ENCODE measurements around the gene SGK1. TPM values are rescaled to one million over a fixed set of nuclear protein-coding genes. Genes with fewer than 3 reads are reported as not detected.

The SGK1 gene
- polyA plus RNA-seq, 1 donor (not counting 4 experiments of a cell fraction or from before 2014, with no cell fraction given): 156 TPM

GRCh38 chr6:134178161-134179044 is 139.5 kb downstream of the SGK1 start:
- Histone ChIP-seq H3K9me3 (ENCODE audit: control insufficient read depth, low read depth, low read length) (no peaks in the 10 kb centered on the region), H3K36me3 (ENCODE audit: control insufficient read depth in 2 of 2, extremely low read depth in 1 of 2, insufficient read depth in 2 of 2, low read length in 2 of 2) (peaks cover 0 to 5% of the 10 kb centered on the region in 2 experiments), H3K4me1 (ENCODE audit: control insufficient read depth, extremely low read depth, insufficient read depth, low read length) (peaks cover 15% of the 10 kb centered on the region), H3K9me1 (ENCODE audit: control insufficient read depth, extremely low read depth, insufficient read depth, low read length) (no peaks in the 10 kb centered on the region), H3K4me3 (ENCODE audit: control insufficient read depth in 2 of 3, extremely low read depth in 1 of 3, insufficient read depth in 2 of 3, low read depth in 1 of 3, low read length in 3 of 3) (peak overlapping the region; percentile 25 to 66 (median 49)), H3K27me3 (ENCODE audit: control insufficient read depth, extremely low read depth, insufficient read depth, low read length) (no peaks in the 10 kb centered on the region), H4K20me1 (ENCODE audit: control insufficient read depth, extremely low read depth, insufficient read depth, low read length) (peaks cover 1% of the 10 kb centered on the region), H3K4me2 (ENCODE audit: control insufficient read depth, extremely low read depth, insufficient read depth, low read depth, low read length) (peak overlapping the region; percentile 71), H2AFZ (ENCODE audit: control insufficient read depth, low read length) (peak overlapping the region; percentile 92), H3K79me2 (ENCODE audit: control insufficient read depth, insufficient read depth, low read length) (peaks cover 11% of the 10 kb centered on the region), H3K9ac (ENCODE audit: control insufficient read depth, extremely low read depth, insufficient read depth, low read length) (peak overlapping the region; percentile 64), H3K27ac (ENCODE audit: control insufficient read depth, insufficient read depth, low read length) (peak overlapping the region; percentile 59)
- dilution Hi-C loops (cut with MboI; ENCODE audit: extremely low pct_ligation_motif_present, low sequenced_read_pairs): no loop called here
- TF ChIP-seq CTCF (optimal IDR thresholded peaks at IDR 0.05 in 1 of 3, IDR thresholded peaks at IDR 0.05 in 1 of 3, conservative IDR thresholded peaks at IDR 0.05 in 1 of 3; ENCODE audit: extremely low read depth in 1 of 3, insufficient read depth in 2 of 3, low read length in 3 of 3) (peak; percentile 84 to 89 (median 85)), EZH2 (IDR thresholded peaks at IDR 0.05; ENCODE audit: low read length) (no peak)
- FAIRE-seq (peak; percentile 84), DNase-seq (ENCODE audit: low read depth, low spot score) (no peak)

- peaks cover 17% of the 10 kb centered on the region for H3K4me1 ChIP-seq (ENCODE audit: control insufficient read depth, extremely low read depth, insufficient read depth, low read length)
- TF ChIP-seq EZH2 (IDR thresholded peaks at IDR 0.05; ENCODE audit: low read length): no peak
- dilution Hi-C loops (cut with MboI; ENCODE audit: extremely low pct_ligation_motif_present, low sequenced_read_pairs): no loop called here
- peak overlapping the region; percentile 64 for H3K9ac ChIP-seq (ENCODE audit: control insufficient read depth, extremely low read depth, insufficient read depth, low read length)
- FAIRE-seq (no peak), DNase-seq (ENCODE audit: low read depth, low spot score) (no peak)
- H3K9me3 ChIP-seq (ENCODE audit: control insufficient read depth, low read depth, low read length): no peaks in the 10 kb centered on the region
- H2AFZ ChIP-seq (ENCODE audit: control insufficient read depth, low read length): peak overlapping the region; percentile 92
- peaks cover 18% of the 10 kb centered on the region for H3K79me2 ChIP-seq (ENCODE audit: control insufficient read depth, insufficient read depth, low read length)
- peaks cover 2 to 11% of the 10 kb centered on the region in 2 experiments for H3K36me3 ChIP-seq (ENCODE audit: control insufficient read depth in 2 of 2, extremely low read depth in 1 of 2, insufficient read depth in 2 of 2, low read length in 2 of 2)
- H3K4me2 ChIP-seq (ENCODE audit: control insufficient read depth, extremely low read depth, insufficient read depth, low read depth, low read length): peak overlapping the region; percentile 71
- H3K9me1 ChIP-seq (ENCODE audit: control insufficient read depth, extremely low read depth, insufficient read depth, low read length): no peaks in the 10 kb centered on the region
- H3K27ac ChIP-seq (ENCODE audit: control insufficient read depth, insufficient read depth, low read length): peak overlapping the region; percentile 59
- peak overlapping the region; percentile 25 to 66 (median 49) for H3K4me3 ChIP-seq (ENCODE audit: control insufficient read depth in 2 of 3, extremely low read depth in 1 of 3, insufficient read depth in 2 of 3, low read depth in 1 of 3, low read length in 3 of 3)
- H4K20me1 ChIP-seq (ENCODE audit: control insufficient read depth, extremely low read depth, insufficient read depth, low read length): peaks cover 3% of the 10 kb centered on the region
- no peaks in the 10 kb centered on the region for H3K27me3 ChIP-seq (ENCODE audit: control insufficient read depth, extremely low read depth, insufficient read depth, low read length)
Measured at GRCh38 chr6:134177753-134178160, 140.2 kb downstream of the SGK1 start.

All from keratinocyte (primary cell).